ENCODE data around the gene MOCOS.

Gene MOCOS

GRCh38 chr18:36301884-36302283, 114.6 kb downstream of the MOCOS start:
- POLR2A ChIA-PET = no interaction called here

GRCh38 chr18:36302676-36303075, 115.4 kb downstream of the MOCOS start:
- Histone ChIP-seq H3K36me3 (ENCODE audit: control insufficient read depth in 2 of 2, insufficient read depth in 1 of 2, low read length in 2 of 2) (no peaks in the 10 kb centered on the region), H3K4me3 (ENCODE audit: low read depth, low read length) (no peak overlapping the region), H3K4me1 (ENCODE audit: control insufficient read depth, insufficient read depth, low read length) (no peaks in the 10 kb centered on the region), H3K27ac (ENCODE audit: extremely low read depth, low read depth, low read length) (no peak overlapping the region), H3K9me3 (ENCODE audit: control insufficient read depth, insufficient read depth, low read depth, low read length) (no peaks in the 10 kb centered on the region)
- ChIA-PET CTCF (interaction anchor here (1.5 kb wide), 1 partner anchor 110 kb away, joined by 6 read pairs; no protein-coding TSS in a partner anchor), POLR2A (no interaction called here)
- TF ChIP-seq ZFP69B (tag by site-specific recombination; IDR thresholded peaks at IDR 0.05) (no peak), ZNF580 (tag by site-specific recombination; IDR thresholded peaks at IDR 0.05) (no peak), ZNF658 (tag by site-specific recombination; IDR thresholded peaks at IDR 0.05) (no peak), ZNF155 (tag by site-specific recombination; IDR thresholded peaks at IDR 0.05) (no peak), ZNF23 (tag by site-specific recombination; IDR thresholded peaks at IDR 0.05; ENCODE audit: borderline replicate concordance) (no peak), ZNF777 (tag by site-specific recombination; IDR thresholded peaks at IDR 0.05; ENCODE audit: borderline replicate concordance) (no peak), KLF17 (tag by site-specific recombination; IDR thresholded peaks at IDR 0.05) (no peak), ZNF366 (tag by site-specific recombination; conservative IDR thresholded peaks at IDR 0.05) (0 out of 2 replicates have a peak, but pooled peaks have one; percentile 17), ZNF423 (tag by site-specific recombination; IDR thresholded peaks at IDR 0.05) (no peak), ZNF639 (tag by site-specific recombination; IDR thresholded peaks at IDR 0.05) (no peak), TSHZ1 (tag by site-specific recombination; IDR thresholded peaks at IDR 0.05; ENCODE audit: borderline replicate concordance) (no peak), CTCF (tag by site-specific recombination; IDR thresholded peaks at IDR 0.05) (no peak)

More at GRCh38 chr18:36301884-36302283, 114.6 kb downstream of the MOCOS start:
- no peaks in the 10 kb centered on the region for H3K4me1 ChIP-seq (ENCODE audit: control insufficient read depth, insufficient read depth, low read length)
- CTCF ChIA-PET = interaction anchor here (0.6 to 1.6 kb wide), 6 partner anchors 16 to 1245 kb away, joined by 3 to 6 read pairs (median 3); no protein-coding TSS in a partner anchor
- no peaks in the 10 kb centered on the region for H3K36me3 ChIP-seq (ENCODE audit: control insufficient read depth in 2 of 2, insufficient read depth in 1 of 2, low read length in 2 of 2)
- no peak overlapping the region for H3K4me3 ChIP-seq (ENCODE audit: low read depth, low read length)
- no peak for TF ChIP-seq KLF1 (tag by site-specific recombination; IDR thresholded peaks at IDR 0.05)
- TF ChIP-seq RBAK (tag by site-specific recombination; IDR thresholded peaks at IDR 0.05) = no peak
- TF ChIP-seq ZBTB21 (tag by site-specific recombination; IDR thresholded peaks at IDR 0.05) = no peak
- no peak for TF ChIP-seq ZNF221 (tag by site-specific recombination; IDR thresholded peaks at IDR 0.05; ENCODE audit: borderline replicate concordance)
- no peak for TF ChIP-seq ZNF223 (tag by site-specific recombination; IDR thresholded peaks at IDR 0.05)
- no peak for TF ChIP-seq ZNF16 (tag by site-specific recombination; IDR thresholded peaks at IDR 0.05; ENCODE audit: low read depth)
- no peak for TF ChIP-seq ZBTB10 (tag by site-specific recombination; IDR thresholded peaks at IDR 0.05)
- TF ChIP-seq ZNF561 (tag by site-specific recombination; IDR thresholded peaks at IDR 0.05; ENCODE audit: borderline replicate concordance) = no peak
- TF ChIP-seq GLIS2 (tag by site-specific recombination; IDR thresholded peaks at IDR 0.05) = no peak
- no peak for TF ChIP-seq ZNF423 (tag by site-specific recombination; IDR thresholded peaks at IDR 0.05)
- TF ChIP-seq ZNF626 (tag by site-specific recombination; IDR thresholded peaks at IDR 0.05) = no peak
- TF ChIP-seq ZEB2 (tag by site-specific recombination; IDR thresholded peaks at IDR 0.05) = no peak
- TF ChIP-seq ZNF391 (tag by site-specific recombination; IDR thresholded peaks at IDR 0.05; ENCODE audit: borderline replicate concordance, low read depth) = no peak
- no peak for TF ChIP-seq ZNF629 (tag by site-specific recombination; IDR thresholded peaks at IDR 0.05)
- TF ChIP-seq MYNN (tag by site-specific recombination; IDR thresholded peaks at IDR 0.05; ENCODE audit: borderline replicate concordance) = no peak
- no peaks in the 10 kb centered on the region for H3K9me3 ChIP-seq (ENCODE audit: control insufficient read depth, insufficient read depth, low read depth, low read length)
- H3K27ac ChIP-seq (ENCODE audit: extremely low read depth, low read depth, low read length) = no peak overlapping the region
